CD1c-positive myeloid dendritic cell (primary cell): ENCODE measurements around the gene TNN.
A peak's percentile ranks its signal among the peaks of the same experiment; 100 is the strongest.

Experiments used
- DNase-seq: peaks from one replicate; pipeline ENCODE4 v3.0.0-alpha.2; 2016; ENCODE audit errors: extremely low spot score

TNN gene

DNA sequence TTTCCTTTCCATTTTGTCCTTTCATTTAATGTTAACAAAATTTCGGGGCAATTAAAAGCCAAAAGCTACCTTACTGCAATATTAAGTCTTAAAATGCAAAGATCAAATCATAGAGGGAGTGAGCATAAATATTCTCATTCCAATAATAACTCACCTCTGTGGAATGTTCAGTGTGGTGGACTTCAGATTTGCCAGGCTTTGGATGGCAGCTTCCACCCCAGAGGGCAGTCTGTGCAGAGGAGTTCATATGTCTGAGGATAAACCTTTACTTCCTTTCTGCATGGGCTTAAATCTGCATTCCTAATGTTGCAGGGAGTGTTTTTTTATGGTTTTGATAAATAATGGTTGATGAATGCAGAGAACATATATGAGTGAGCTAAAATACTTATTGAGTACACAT is 108.6 kb downstream of the TNN start:
- DNase-seq = no peak

DNA sequence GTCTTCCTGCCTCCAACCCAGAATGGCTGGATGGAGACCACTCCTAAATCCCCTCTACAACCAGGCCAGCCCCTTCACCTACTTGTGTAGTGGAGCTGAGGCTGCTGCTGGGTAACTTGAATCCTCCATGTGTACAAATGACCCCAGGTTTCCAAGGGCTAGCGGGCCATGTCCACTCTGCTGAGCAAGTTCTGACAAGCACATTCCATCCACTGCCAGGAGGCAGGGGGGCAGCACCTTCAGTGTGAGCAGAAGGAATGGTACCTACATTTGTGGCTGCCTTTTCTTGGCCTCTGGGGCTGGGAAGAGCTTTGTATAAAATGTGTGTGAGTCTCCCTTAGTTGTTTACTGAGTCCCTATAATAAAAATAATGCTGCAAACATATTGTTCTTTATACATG is 110.4 kb downstream of the TNN start:
- no peak for DNase-seq

DNA sequence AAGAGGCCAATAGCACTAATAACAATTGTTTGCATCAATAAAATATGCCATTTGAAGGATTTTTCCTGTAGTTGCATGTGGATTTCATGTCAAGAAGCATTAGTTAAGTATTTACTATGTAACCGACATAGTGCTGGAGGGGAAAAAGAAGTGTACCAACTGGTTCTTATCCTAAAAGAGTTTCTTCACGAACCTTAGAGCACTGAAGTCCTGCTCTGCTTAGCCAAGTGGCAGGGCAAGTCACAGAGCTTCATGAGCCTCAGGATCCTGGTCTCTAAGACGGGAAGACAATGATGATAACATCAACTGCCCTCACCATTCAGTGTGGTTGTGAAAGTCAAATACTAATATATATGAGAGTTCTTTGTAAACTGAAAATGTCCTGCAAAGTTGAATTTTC is 110.8 kb downstream of the TNN start:
- no peak for DNase-seq

DNA sequence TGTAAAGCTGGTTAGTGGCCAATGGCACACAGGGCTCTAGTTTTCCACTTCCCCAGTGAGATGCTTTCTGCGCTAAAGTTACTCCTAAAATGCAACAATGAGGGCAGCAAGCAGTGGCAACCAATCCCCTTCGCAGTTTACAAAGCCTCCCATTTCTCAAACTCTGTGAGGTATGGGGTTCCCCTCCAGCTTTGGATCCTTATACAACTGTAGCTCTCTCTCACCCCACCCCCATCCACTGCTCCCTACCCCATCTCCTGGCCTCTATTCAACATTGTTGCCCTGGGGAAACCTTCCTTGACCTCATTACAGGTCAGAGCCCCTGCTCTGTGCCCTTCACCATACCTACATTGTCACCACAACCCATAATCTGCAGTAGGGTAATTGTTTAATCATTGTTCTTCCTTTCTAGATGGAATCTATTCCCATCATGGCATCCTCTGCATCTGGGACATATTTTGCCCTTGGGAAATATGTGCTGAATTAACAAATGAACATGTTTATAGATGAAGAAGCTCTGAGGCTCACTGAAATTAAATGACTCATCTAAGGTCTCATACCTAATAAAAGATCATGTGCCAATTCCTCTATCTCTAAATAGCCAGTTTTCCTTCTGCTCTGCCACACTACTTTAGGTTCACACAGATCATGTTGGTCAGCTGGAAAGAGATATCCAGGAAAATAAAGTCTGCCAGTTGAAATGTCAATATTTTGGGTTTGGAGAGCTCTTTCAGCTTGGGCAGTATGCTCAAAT is 112.4 kb downstream of the TNN start:
- DNase-seq = no peak

- no peak for DNase-seq
These were observed 114.6 kb downstream of the TNN start for GRCh38 chr1:175182201-175182746.

GRCh38 chr1:175183586-175183985 is 116.0 kb downstream of the TNN start:
- no peak for DNase-seq

GRCh38 chr1:175185903-175186302 is 118.3 kb downstream of the TNN start:
- DNase-seq = no peak

DNA sequence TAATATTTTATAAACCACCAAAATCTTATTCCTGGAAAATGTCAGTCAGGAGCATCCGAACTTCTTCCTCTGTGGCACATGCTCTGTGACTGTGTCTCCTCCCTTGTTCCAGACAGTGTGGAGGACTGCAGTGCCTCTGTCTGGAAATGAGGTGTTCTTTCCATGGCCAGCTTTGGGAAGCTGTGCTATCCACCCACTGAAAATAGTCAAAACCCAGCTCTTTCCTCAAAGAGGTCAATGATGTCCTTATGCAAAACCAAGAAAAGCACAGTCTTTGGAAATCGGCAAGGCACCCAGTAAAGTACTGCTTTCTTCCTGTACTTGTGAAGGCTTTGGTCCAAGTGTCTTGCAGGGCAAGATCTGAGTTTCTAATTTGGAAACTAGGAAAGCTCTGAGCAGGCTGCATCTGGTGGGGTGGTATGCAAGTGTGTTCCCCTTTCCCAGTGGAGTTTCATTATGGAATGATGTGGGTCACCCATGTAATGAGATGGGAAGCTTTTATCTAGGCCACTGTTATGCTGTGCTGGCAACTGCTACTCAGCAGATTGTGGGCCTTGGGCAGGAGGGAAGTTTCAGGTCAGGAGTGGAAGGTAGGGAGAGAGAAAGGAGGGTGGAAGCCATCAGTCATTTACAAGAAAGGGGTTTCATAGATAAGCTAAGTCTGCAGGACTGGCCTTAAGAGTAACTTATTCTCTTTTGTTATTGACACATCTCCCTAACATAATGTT is 119.0 kb downstream of the TNN start:
- no peak for DNase-seq

GRCh38 chr1:175188936-175189335 is 121.3 kb downstream of the TNN start:
- peak; percentile 87 for DNase-seq

DNA sequence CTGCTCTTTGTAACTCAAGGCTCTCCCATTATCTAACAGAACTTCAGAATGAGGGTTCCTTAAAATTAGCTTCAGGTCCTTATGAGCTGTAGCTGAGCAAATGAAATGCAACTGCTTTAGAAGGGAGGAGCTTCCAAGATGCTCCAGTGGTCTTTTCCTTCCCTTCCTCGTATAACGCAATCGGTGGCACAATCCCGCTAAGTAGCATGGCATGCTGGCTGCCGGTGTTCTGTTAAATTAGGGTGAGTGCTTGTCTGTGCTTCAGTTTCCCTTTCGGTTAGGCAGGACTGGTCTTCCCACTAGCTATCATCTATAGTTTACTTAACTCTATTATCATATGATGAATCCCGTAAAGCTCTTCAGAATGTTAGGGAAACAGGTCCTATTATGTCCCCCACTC is 124.0 kb downstream of the TNN start:
- DNase-seq = peak; percentile 51

GRCh38 chr1:175192111-175192629 is 124.5 kb downstream of the TNN start:
- peak; percentile 52 for DNase-seq

GRCh38 chr1:175192630-175193526 is 125.2 kb downstream of the TNN start, which contains the start of gene KIAA0040:
Gene KIAA0040, minus strand, starts transcription at chr1:175192776. Its CDS starts 31,763 bp downstream, at chr1:175161013.
- peak; percentile 90 for DNase-seq

DNA sequence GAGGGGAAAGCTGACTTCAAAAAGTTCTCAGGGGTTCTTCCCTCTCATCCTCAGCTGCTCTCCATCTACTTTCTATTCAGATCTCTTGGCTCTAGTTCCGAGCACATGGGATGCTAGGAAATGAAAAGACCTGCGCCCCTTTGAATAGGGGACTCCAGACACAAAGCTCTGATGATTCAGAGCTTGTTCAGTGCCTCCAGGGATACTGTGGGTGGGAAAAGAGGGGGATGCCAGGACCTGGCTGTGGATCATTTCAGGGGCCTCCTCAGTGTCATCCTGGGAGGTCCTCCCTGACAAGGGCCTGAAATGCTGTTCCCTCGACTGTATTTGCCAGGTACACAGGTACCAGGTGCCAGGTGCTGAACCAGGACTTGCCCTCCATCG is 125.9 kb downstream of the TNN start:
- no peak for DNase-seq

DNA sequence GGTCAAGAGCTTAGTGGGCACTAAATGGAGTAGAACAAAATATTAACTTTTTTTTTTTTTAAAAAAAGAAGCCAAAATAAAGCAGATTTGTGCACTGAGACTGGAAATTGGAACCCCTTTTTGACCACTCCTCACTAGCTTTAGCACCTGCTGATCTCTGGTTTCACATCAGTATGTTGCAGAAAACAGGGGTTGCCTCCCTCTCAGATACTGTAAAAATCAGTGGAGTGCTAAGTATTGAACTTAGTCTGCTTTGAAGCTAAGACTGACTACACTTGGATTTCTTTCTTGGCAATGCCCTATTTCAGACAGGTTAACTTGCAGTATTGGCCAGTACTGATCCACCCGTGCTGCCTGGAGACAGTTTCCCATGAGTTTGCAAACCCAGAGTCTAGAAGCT is 127.6 kb downstream of the TNN start:
- no peak for DNase-seq

- peak; percentile 68 for DNase-seq
These were observed 128.2 kb downstream of the TNN start for GRCh38 chr1:175195798-175196197.

DNA sequence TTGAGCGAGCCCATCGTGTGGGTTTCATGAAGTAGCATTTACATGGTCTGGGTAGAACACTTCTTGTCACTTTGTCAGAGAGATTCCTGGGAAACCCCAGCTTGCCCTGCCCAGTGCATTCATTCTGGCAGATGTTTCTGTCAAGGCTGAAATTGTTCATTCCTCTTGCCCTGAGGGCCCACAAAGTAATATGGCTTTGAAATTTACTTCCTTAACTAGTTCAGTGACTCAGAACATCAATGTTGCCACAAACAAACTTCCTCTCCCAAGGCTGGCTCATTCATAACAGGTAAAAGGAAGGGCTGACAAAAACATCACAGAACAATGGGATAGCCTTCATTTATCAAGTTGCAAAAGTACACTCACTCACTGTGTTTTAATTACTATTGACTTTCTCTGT is 129.9 kb downstream of the TNN start:
- peak; percentile 75 for DNase-seq
